WTC11 (cell line): Measurements from ENCODE around the gene SON. TPM values are rescaled to one million over a fixed set of nuclear protein-coding genes. Genes with fewer than 3 reads are reported as not detected.

Source experiments
- ATAC-seq: fragments of 200-7000 bp; cut with Tn5 transposase; 2 replicates; pipeline ENCODE4 v1.10.0; 2021; ENCODE audit warnings: mild to moderate bottlenecking, moderate library complexity
- CTCF ChIA-PET: fragments of 300-600 bp; sonication (Branson Sonifier 250); formaldehyde crosslinking; loops from one replicate; lab custom pipeline; 2021; ENCODE audit warnings: antibody characterized with exemption; lab: Charles Lee
- POLR2A ChIA-PET: fragments of 350-600 bp; sonication (Branson Sonifier 250); formaldehyde crosslinking; loops from one replicate; lab custom pipeline; 2021; ENCODE audit warnings: antibody characterized with exemption; lab: Charles Lee
- DNase-seq: peaks from one replicate; pipeline ENCODE4 v3.0.0; 2021; ENCODE audit warnings: low spot score
- H3K27ac Mint-ChIP-seq: 2 replicates; pipeline ENCODE4 v1.8.0; 2021; ENCODE audit warnings: mixed read lengths
- H3K27me3 Mint-ChIP-seq: 2 replicates; pipeline ENCODE4 v1.8.0; 2021; ENCODE audit warnings: low read depth, mild to moderate bottlenecking, moderate library complexity, mixed read lengths
- H3K36me3 Mint-ChIP-seq: 2 replicates; pipeline ENCODE4 v1.8.0; 2021; ENCODE audit warnings: mixed read lengths
- H3K4me1 Mint-ChIP-seq: 2 replicates; pipeline ENCODE4 v1.8.0; 2022; ENCODE audit warnings: mixed read lengths
- H3K4me3 Mint-ChIP-seq: 2 replicates; pipeline ENCODE4 v1.8.0; 2021; ENCODE audit warnings: mild to moderate bottlenecking, moderate library complexity, mixed read lengths
- H3K9me3 Mint-ChIP-seq: 2 replicates; pipeline ENCODE4 v1.8.0; 2021; ENCODE audit warnings: mixed read lengths
- AFF4 ChIP-seq: sonication (generic); formaldehyde crosslinking; IDR thresholded peaks from 2 replicates; pipeline ENCODE4 v1.8.1; 2023; ENCODE audit warnings: mild to moderate bottlenecking, missing genetic modification reagents, borderline replicate concordance
- ATF3 ChIP-seq: sonication (generic); formaldehyde crosslinking; conservative IDR thresholded peaks from 2 replicates; pipeline ENCODE4 v1.8.1; 2022; ENCODE audit warnings: mild to moderate bottlenecking, missing genetic modification reagents
- CREM ChIP-seq: sonication (generic); formaldehyde crosslinking; IDR thresholded peaks from 2 replicates; pipeline ENCODE4 v1.8.1; 2022; ENCODE audit warnings: mild to moderate bottlenecking, missing genetic modification reagents, moderate library complexity
- ETV6 ChIP-seq: sonication (generic); formaldehyde crosslinking; IDR thresholded peaks from 2 replicates; pipeline ENCODE4 v1.8.1; 2022; ENCODE audit warnings: mild to moderate bottlenecking, missing genetic modification reagents
- GRHL2 ChIP-seq: fragments of 250-450 bp; sonication (Bioruptor Pico); IDR thresholded peaks from 2 replicates; pipeline ENCODE4 v1.8.0; 2022; ENCODE audit warnings: mild to moderate bottlenecking, moderate library complexity; ENCODE audit not compliant: insufficient replicate concordance, severe bottlenecking
- GTF2I ChIP-seq: fragments of 250-450 bp; sonication (Bioruptor Pico); conservative IDR thresholded peaks from 2 replicates; pipeline ENCODE4 v1.4.0; 2021; ENCODE audit warnings: mild to moderate bottlenecking
- IRF2 ChIP-seq: sonication (generic); formaldehyde crosslinking; IDR thresholded peaks from 2 replicates; pipeline ENCODE4 v1.8.0; 2022; ENCODE audit warnings: low read depth, missing genetic modification reagents, borderline replicate concordance
- JAZF1 ChIP-seq: fragments of 250-450 bp; sonication (Bioruptor Pico); IDR thresholded peaks from 2 replicates; pipeline ENCODE4 v1.9.0; 2021; ENCODE audit warnings: moderate library complexity, mild to moderate bottlenecking, inconsistent platforms
- JUN ChIP-seq: sonication (generic); formaldehyde crosslinking; IDR thresholded peaks from 2 replicates; pipeline ENCODE4 v1.8.0; 2023; ENCODE audit warnings: mild to moderate bottlenecking, missing genetic modification reagents
- NFATC4 ChIP-seq: fragments of 250-450 bp; sonication (Bioruptor Pico); IDR thresholded peaks from 2 replicates; pipeline ENCODE4 v1.9.0; 2021; ENCODE audit warnings: mild to moderate bottlenecking
- NFE2L1 ChIP-seq: sonication (generic); formaldehyde crosslinking; IDR thresholded peaks from 2 replicates; pipeline ENCODE4 v1.8.1; 2023; ENCODE audit warnings: missing genetic modification reagents
- SP1 ChIP-seq: sonication (generic); formaldehyde crosslinking; conservative IDR thresholded peaks from 2 replicates; pipeline ENCODE4 v1.8.1; 2022; ENCODE audit warnings: missing genetic modification reagents
- TCF7 ChIP-seq: sonication (generic); formaldehyde crosslinking; IDR thresholded peaks from 2 replicates; pipeline ENCODE4 v1.8.0; 2022; ENCODE audit warnings: mild to moderate bottlenecking, low read depth, missing genetic modification reagents, moderate library complexity
- TEAD1 ChIP-seq: sonication (generic); formaldehyde crosslinking; IDR thresholded peaks from 2 replicates; pipeline ENCODE4 v1.8.0; 2022; ENCODE audit warnings: mild to moderate bottlenecking, missing genetic modification reagents
- USF1 ChIP-seq: sonication (generic); formaldehyde crosslinking; IDR thresholded peaks from 2 replicates; pipeline ENCODE4 v1.8.0; 2022; ENCODE audit warnings: mild to moderate bottlenecking, missing genetic modification reagents
- ZNF219 ChIP-seq: sonication (generic); formaldehyde crosslinking; IDR thresholded peaks from 2 replicates; pipeline ENCODE4 v1.8.0; 2023; ENCODE audit warnings: missing genetic modification reagents, mild to moderate bottlenecking, borderline replicate concordance
- ZNF423 ChIP-seq: fragments of 250-450 bp; sonication (Bioruptor Pico); IDR thresholded peaks from 2 replicates; pipeline ENCODE4 v2.1.2; 2022; ENCODE audit warnings: mild to moderate bottlenecking, moderate library complexity
- ZNF425 ChIP-seq: fragments of 250-450 bp; sonication (Bioruptor Pico); conservative IDR thresholded peaks from 2 replicates; pipeline ENCODE4 v1.9.0; 2021; ENCODE audit warnings: mild to moderate bottlenecking
- ZNF671 ChIP-seq: fragments of 250-450 bp; sonication (Bioruptor Pico); IDR thresholded peaks from 2 replicates; pipeline ENCODE4 v1.8.0; 2021; ENCODE audit warnings: mild to moderate bottlenecking
- total RNA-seq: library from RNA; stranded (reverse); gene quantifications from 3 replicates; pipeline ENCODE4 v1.2.3, GENCODE V29; 2021

SON gene
- total RNA-seq, 1 experiment from 2014 or later = 309 TPM

- H3K36me3 Mint-ChIP-seq = peaks cover 17% of the 10 kb centered on the region
- DNase-seq (no peak), ATAC-seq (no peak)
- no peaks in the 10 kb centered on the region for H3K9me3 Mint-ChIP-seq
- POLR2A ChIA-PET = no interaction called here
- H3K27me3 Mint-ChIP-seq = no peaks in the 10 kb centered on the region
- CTCF ChIA-PET = no interaction called here
- TF ChIP-seq CREM (CRISPR knock-in tag) (no peak), ATF3 (CRISPR knock-in tag) (no peak), JAZF1 (no peak), AFF4 (no peak)
- TF ChIP-seq, all 79 proteins: peak for 0
- Mint-ChIP-seq H3K4me1 (peaks cover 23% of the 10 kb centered on the region), H3K4me3 (peak overlapping the region; percentile 84), H3K27ac (peak overlapping the region; percentile 3; the same call in 1 of the 2 replicates)
Measured at GRCh38 chr21:33586927-33587326, 44.1 kb downstream of the SON start.

- Mint-ChIP-seq H3K9me3 (no peaks in the 10 kb centered on the region), H3K36me3 (peaks cover 14% of the 10 kb centered on the region), H3K27ac (no peak overlapping the region), H3K4me3 (peak overlapping the region; percentile 84), H3K4me1 (peaks cover 23% of the 10 kb centered on the region), H3K27me3 (no peaks in the 10 kb centered on the region)
- POLR2A ChIA-PET = interaction anchor here (0.8 to 1.5 kb wide), 4 partner anchors 12 to 97 kb away, joined by 3 to 12 read pairs (median 4); partner anchors contain the start of gene DNAJC28
- peak; percentile 26 for DNase-seq
- peak; percentile 43 for ATAC-seq
- CTCF ChIA-PET = interaction anchor here (1.1 to 7.5 kb wide), 8 partner anchors 13 to 321 kb away, joined by 3 to 94 read pairs (median 5); partner anchors contain the start of gene IL10RB
- TF ChIP-seq AFF4 (no peak), ZNF219 (CRISPR knock-in tag) (no peak), ZNF425 (CRISPR knock-in tag) (no peak), GRHL2 (CRISPR knock-in tag) (no peak), JUN (CRISPR knock-in tag) (no peak), GTF2I (CRISPR knock-in tag) (no peak), ZNF671 (CRISPR knock-in tag) (no peak), ZNF423 (CRISPR knock-in tag) (no peak), IRF2 (CRISPR knock-in tag) (no peak), ETV6 (0 out of 2 replicates have a peak, but pooled peaks have one; percentile 7), USF1 (CRISPR knock-in tag) (peak; percentile 25; the same call in 1 of the 2 replicates), NFE2L1 (no peak), TEAD1 (CRISPR knock-in tag) (no peak), NFATC4 (CRISPR knock-in tag) (0 out of 2 replicates have a peak, but pooled peaks have one; percentile 38), SP1 (CRISPR knock-in tag) (no peak), TCF7 (CRISPR knock-in tag) (0 out of 2 replicates have a peak, but pooled peaks have one; percentile 45)
Measured at GRCh38 chr21:33587792-33588484, 45.1 kb downstream of the SON start.
